Transverse colon (tissue), 4 donors: ENCODE data around the gene ABCB6. TPM values are rescaled to one million over a fixed set of nuclear protein-coding genes. Genes with fewer than 3 reads are reported as not detected.

ENCODE experiments used
- DNase-seq: peaks from one replicate; pipeline ENCODE4 v3.0.0-alpha.2; 2019
- H3K27ac ChIP-seq, 4 donors: fragments of 200-600 bp; sonication (generic); 2 replicates each; pipeline ENCODE4 v1.5.1; 2016 to 2018; ENCODE audit warnings: inconsistent platforms in 4 of 4
- H3K27me3 ChIP-seq: fragments of 200-600 bp; sonication (generic); 2 replicates; pipeline ENCODE4 v1.5.1; 2017; ENCODE audit warnings: inconsistent platforms
- H3K36me3 ChIP-seq, 4 donors: fragments of 200-600 bp; sonication (generic); 2 replicates each; pipeline ENCODE4 v1.5.1; 2017 to 2019; ENCODE audit warnings: inconsistent platforms in 4 of 4
- H3K4me1 ChIP-seq, 4 donors: fragments of 200-600 bp; sonication (generic); 2 replicates each; pipeline ENCODE4 v1.5.1; 2017 to 2020; ENCODE audit warnings: inconsistent platforms in 4 of 4
- H3K4me3 ChIP-seq, 4 donors: fragments of 200-600 bp; sonication (generic); 1 replicate in 1 of 4; 2 replicates in 3 of 4; pipeline versions ENCODE4 v1.5.1 to v1.6.1; 2017 to 2019; ENCODE audit warnings: inconsistent platforms in 4 of 4
- H3K9me3 ChIP-seq, 2 donors: fragments of 200-600 bp; sonication (generic); 2 replicates each; pipeline ENCODE4 v1.5.1; 2017 to 2019; ENCODE audit warnings: inconsistent platforms in 2 of 2
- EP300 ChIP-seq: sonication (generic); formaldehyde crosslinking; IDR thresholded peaks from one replicate; pipeline ENCODE4 v1.6.1; 2017; ENCODE audit warnings: antibody characterized with exemption, low read depth
- POLR2A ChIP-seq: fragments of 450-650 bp; IDR thresholded peaks from one replicate; pipeline ENCODE4 v1.6.1; 2016; ENCODE audit warnings: antibody characterized with exemption, mild to moderate bottlenecking, moderate library complexity
- POLR2AphosphoS5 ChIP-seq, 3 donors: sonication (generic); formaldehyde crosslinking; IDR thresholded peaks; one replicate each; pipeline ENCODE4 v1.6.1; 2016; ENCODE audit warnings: antibody characterized with exemption in 3 of 3
- WGBS, 2 donors: methylation state at CpG; one replicate each; pipeline ENCODE4 v1.1.5; 2018; ENCODE audit warnings: low coverage in 1 of 2; 5-methylcytosine and 5-hydroxymethylcytosine counted together
- in situ Hi-C, 4 donors: fragments of 200-750 bp; cut with MboI; loops; one replicate each; pipeline versions ENCODE4 v1.15.0 to v1.15.1; 2017; ENCODE audit warnings: low sequenced_read_pairs in 3 of 4, low pct_ligation_motif_present in 1 of 4, low pct_unique_long_range_greater_than_20kb in 1 of 4
- intact Hi-C: fragments of 100-400 bp; cut with DNase I; formaldehyde crosslinking; loops from one replicate; pipeline ENCODE4 v1.15.1; 2023; ENCODE audit warnings: low total_unique reads
- total RNA-seq, 4 donors: library from RNA; depleted of rRNA; stranded (reverse); fragments of >200 nt; gene quantifications; one replicate each; pipeline ENCODE4 v1.1.0, GENCODE V29; 2016
- TF ChIP-seq, protein P1 (sequence below), 5 experiments: fragments of 200-600 bp in 3 of 5; fragments of 450-650 bp in 2 of 5; sonication (generic) in 3 of 5; IDR thresholded peaks; 1 replicate in 2 of 5; 2 replicates in 3 of 5; pipeline ENCODE4 v1.5.1; 2016 to 2017; ENCODE audit warnings: antibody characterized with exemption in 5 of 5, inconsistent platforms in 3 of 5, mild to moderate bottlenecking in 2 of 5, moderate library complexity in 1 of 5

ABCB6 gene
- total RNA-seq, 4 donors from 2014 or later = 3.4 to 28.7 (median 20.4) TPM

DNA sequence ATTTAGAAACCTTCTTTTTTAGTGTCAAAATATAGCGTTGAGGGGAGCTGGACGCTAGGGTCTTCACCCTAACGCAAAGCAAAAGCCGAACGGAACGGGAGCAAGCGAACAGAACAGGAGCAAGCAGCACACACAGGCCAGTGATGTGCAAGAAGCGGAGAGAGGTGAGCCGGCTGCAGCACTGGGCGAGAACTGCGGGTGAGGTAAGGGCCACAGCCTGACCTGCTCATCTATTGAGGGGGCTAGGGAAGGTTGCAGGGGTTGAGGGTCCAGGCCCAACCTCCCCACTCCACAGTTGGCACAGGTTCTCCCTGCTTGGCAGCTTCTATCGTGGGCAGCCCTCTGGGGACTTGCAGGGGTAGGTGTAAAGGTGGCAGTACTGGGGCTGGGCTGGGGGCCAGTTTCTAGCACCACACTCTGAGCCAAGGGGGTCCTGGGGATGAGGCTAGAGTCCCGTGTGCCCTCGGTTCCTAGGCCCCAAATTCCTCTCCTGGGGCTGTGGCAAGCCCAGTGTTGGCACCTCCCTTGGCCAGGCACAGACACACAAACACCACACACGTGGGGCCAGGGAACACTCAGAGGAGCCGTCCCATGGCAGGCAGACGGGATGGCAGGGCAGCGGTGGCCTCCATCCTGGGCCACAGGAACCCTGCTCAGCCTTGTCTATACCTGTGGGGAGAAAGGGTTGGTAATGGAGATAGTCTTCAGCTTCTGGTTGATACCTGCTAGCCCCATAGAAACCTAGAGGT is 1.2 kb upstream of the ABCB6 start:
- Histone ChIP-seq H3K9me3 (no peaks in the 10 kb centered on the region), H3K27me3 (no peaks in the 10 kb centered on the region), H3K36me3 (peaks cover 0 to 49% (median 20%) of the 10 kb centered on the region in 4 donors), H3K4me3 (no peak overlapping the region), H3K27ac (peak overlapping the region in 2 of 4 donors; percentile 94 to 98), H3K4me1 (peaks cover 19 to 37% (median 30%) of the 10 kb centered on the region in 4 donors)
- in situ Hi-C loops (loop anchor here in 1 of 4 donors (10.0 kb wide), 1 partner anchor 55 kb away; the partner anchor contains the start of gene NHEJ1), intact Hi-C loops (loop anchor here (10.0 kb wide), 2 partner anchors 55 to 75 kb away; partner anchors contain the start of gene NHEJ1)
- DNase-seq = no peak
- WGBS, 2 donors = 91% methylated on average over 18 of the region's 18 CpGs; no CpG with 5 or more reads in 1 of the 2 donors
- TF ChIP-seq, protein P1, sequence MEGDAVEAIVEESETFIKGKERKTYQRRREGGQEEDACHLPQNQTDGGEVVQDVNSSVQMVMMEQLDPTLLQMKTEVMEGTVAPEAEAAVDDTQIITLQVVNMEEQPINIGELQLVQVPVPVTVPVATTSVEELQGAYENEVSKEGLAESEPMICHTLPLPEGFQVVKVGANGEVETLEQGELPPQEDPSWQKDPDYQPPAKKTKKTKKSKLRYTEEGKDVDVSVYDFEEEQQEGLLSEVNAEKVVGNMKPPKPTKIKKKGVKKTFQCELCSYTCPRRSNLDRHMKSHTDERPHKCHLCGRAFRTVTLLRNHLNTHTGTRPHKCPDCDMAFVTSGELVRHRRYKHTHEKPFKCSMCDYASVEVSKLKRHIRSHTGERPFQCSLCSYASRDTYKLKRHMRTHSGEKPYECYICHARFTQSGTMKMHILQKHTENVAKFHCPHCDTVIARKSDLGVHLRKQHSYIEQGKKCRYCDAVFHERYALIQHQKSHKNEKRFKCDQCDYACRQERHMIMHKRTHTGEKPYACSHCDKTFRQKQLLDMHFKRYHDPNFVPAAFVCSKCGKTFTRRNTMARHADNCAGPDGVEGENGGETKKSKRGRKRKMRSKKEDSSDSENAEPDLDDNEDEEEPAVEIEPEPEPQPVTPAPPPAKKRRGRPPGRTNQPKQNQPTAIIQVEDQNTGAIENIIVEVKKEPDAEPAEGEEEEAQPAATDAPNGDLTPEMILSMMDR (IDR thresholded peaks at IDR 0.05) = no peak
- no peak for TF ChIP-seq POLR2A
- no peak for TF ChIP-seq POLR2AphosphoS5 (IDR thresholded peaks at IDR 0.05)
- TF ChIP-seq EP300 = no peak

DNA sequence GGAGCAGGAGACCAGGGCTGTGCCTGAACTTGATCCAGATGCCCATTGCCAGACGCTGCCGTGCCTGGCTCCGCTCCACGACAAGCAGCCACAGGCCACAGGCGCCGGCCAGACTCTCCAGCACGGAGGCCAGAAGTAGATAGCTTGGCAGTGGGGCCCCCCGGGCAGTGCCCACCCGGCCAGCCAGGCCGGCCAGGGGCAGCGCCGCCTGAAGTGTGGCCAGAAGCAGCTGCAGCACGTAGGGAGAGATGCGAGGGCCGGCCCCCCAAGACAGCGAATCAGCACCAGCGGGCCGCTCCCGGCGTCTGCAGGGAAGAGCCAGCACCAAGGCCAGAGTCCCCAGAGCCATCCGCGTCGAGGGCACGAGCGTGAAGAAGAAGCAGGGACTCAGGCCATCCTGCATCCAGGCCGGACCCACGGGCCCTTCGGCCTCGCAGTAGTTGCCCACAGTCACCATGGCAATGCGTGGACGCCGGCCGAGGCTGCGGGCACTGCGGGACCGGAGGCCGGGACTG is 484 bp downstream of the ABCB6 start:
- TF ChIP-seq POLR2AphosphoS5 (IDR thresholded peaks at IDR 0.05) = no peak
- peak; percentile 27 for TF ChIP-seq POLR2A
- TF ChIP-seq EP300 = no peak
- TF ChIP-seq, protein P1 (IDR thresholded peaks at IDR 0.05) = no peak
- H3K36me3 ChIP-seq = peaks cover 0 to 35% (median 12%) of the 10 kb centered on the region in 4 donors
- peak; percentile 70 for DNase-seq

DNA sequence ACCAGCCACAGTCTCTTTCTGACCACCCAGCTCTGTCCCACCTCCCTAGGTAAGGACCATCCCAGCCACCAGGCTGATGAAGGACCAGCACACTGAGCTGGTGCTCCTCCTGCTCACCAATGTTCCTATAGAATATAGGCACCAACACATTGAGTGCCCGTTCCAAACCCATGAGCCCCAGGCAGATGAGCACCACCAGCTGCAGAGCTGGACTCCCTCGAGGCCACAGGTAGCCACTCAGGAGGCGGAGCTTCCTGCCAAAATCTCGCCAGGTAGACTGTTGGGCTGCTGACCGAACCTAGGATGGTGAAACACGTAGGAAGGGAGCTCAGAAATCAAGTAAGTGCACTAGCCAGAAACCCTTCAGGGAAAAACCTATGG is 2.2 kb downstream of the ABCB6 start:
- TF ChIP-seq POLR2AphosphoS5 (IDR thresholded peaks at IDR 0.05) = no peak
- TF ChIP-seq POLR2A = no peak
- TF ChIP-seq, protein P1 (IDR thresholded peaks at IDR 0.05) = no peak
- TF ChIP-seq EP300 = no peak
- H3K4me3 ChIP-seq = no peak overlapping the region
- peaks cover 19 to 37% (median 30%) of the 10 kb centered on the region in 4 donors for H3K4me1 ChIP-seq
- intact Hi-C loops (no loop called here), in situ Hi-C loops (loop anchor here in 1 of 4 donors (10.0 kb wide), 1 partner anchor 52 kb away; the partner anchor contains the start of gene NHEJ1)
- no peaks in the 10 kb centered on the region for H3K9me3 ChIP-seq
- no peaks in the 10 kb centered on the region for H3K27me3 ChIP-seq
- H3K36me3 ChIP-seq = peaks cover 0 to 18% (median 4%) of the 10 kb centered on the region in 4 donors
- no peak for DNase-seq
- peak overlapping the region in 3 of 4 donors; percentile 90 to 96 (median 94) for H3K27ac ChIP-seq
- 88 to 100% methylated on average over 1 to 6 of the region's 6 CpGs for WGBS, 2 donors

More for the DNA sequence above, 484 bp downstream of the ABCB6 start:
- H3K27me3 ChIP-seq = no peaks in the 10 kb centered on the region
- no peaks in the 10 kb centered on the region for H3K9me3 ChIP-seq
- WGBS, 2 donors = 6% methylated on average over 20 of the region's 37 CpGs; no CpG with 5 or more reads in 1 of the 2 donors
- intact Hi-C loops (no loop called here), in situ Hi-C loops (loop anchor here in 1 of 4 donors (10.0 kb wide), 1 partner anchor 53 kb away; the partner anchor contains the start of gene NHEJ1)
- peak overlapping the region; percentile 90 to 98 (median 95) for H3K27ac ChIP-seq
- H3K4me1 ChIP-seq = peaks cover 19 to 37% (median 30%) of the 10 kb centered on the region in 4 donors
- H3K4me3 ChIP-seq = peak overlapping the region; percentile 36 to 59 (median 50)

DNA sequence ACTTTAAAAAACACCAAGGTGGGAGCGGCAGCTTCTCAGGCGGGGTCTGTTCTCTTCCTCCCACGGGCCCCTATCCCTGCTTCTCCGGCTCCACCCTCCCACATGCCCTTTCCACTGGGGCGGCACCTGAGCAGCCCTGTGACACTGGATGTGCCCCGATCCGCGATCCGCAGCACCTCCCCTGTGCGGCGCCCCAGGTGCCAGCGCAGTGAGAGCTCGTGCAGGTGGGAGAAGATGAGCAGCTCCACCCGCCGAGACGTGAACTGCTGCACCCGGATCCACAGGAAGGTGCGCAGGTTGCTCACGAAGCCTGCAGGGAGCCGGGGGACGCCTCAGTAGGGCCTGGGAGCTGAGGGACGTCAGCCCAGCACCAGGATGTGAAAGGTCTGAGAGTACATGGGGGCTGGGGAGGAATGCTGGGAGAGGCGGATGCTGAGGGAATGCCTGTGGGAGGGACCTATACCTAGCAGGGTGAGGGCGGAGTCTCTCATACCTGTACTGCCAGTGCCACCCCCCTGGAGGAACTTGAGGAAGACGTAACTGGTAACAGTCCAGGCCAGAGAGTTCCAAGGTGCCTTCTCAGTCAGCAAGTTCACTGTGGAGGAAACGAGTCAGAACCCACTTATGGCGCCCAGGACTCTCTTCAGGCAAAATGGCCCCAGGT is 2.8 kb downstream of the ABCB6 start:
- intact Hi-C loops = no loop called here
- no peak for DNase-seq
- TF ChIP-seq POLR2AphosphoS5 (IDR thresholded peaks at IDR 0.05) = no peak
- TF ChIP-seq POLR2A = no peak
- TF ChIP-seq, protein P1 (IDR thresholded peaks at IDR 0.05) = no peak
- TF ChIP-seq EP300 = no peak
- Histone ChIP-seq H3K27ac (no peak overlapping the region), H3K27me3 (no peaks in the 10 kb centered on the region), H3K4me3 (no peak overlapping the region), H3K9me3 (no peaks in the 10 kb centered on the region), H3K4me1 (peaks cover 19 to 37% (median 30%) of the 10 kb centered on the region in 4 donors), H3K36me3 (peaks cover 0 to 13% (median 3%) of the 10 kb centered on the region in 4 donors)
- in situ Hi-C loops = loop anchor here in 1 of 4 donors (10.0 kb wide), 1 partner anchor 51 kb away; the partner anchor contains the start of gene NHEJ1
- 93% methylated on average over 27 of the region's 27 CpGs; no CpG with 5 or more reads in 1 of the 2 donors for WGBS, 2 donors
